GM23338 (cell line): Measurements from ENCODE around the gene PROSER2. TPM values are rescaled to one million over a fixed set of nuclear protein-coding genes. Genes with fewer than 3 reads are reported as not detected.

ENCODE experiments used
- EZH2 ChIP-seq: fragments of 200-600 bp; sonication (generic); IDR thresholded peaks from one replicate; pipeline ENCODE4 v1.8.0; 2017; ENCODE audit warnings: antibody characterized with exemption, mild to moderate bottlenecking, low read depth; ENCODE audit not compliant: unreplicated experiment
- EZH2phosphoT487 ChIP-seq: fragments of 200-600 bp; sonication (generic); IDR thresholded peaks from one replicate; pipeline ENCODE4 v1.8.1; 2018; ENCODE audit warnings: antibody characterized with exemption; ENCODE audit not compliant: unreplicated experiment
- JUNB ChIP-seq: IDR thresholded peaks from one replicate; pipeline ENCODE4 v1.6.1; 2016; ENCODE audit warnings: antibody characterized with exemption; ENCODE audit not compliant: unreplicated experiment
- NANOG ChIP-seq: IDR thresholded peaks from 2 replicates; pipeline ENCODE4 v1.6.1; 2016; ENCODE audit warnings: antibody characterized with exemption, borderline replicate concordance
- STAT1 ChIP-seq: IDR thresholded peaks from one replicate; pipeline ENCODE4 v1.6.1; 2016; ENCODE audit warnings: antibody characterized with exemption; ENCODE audit not compliant: unreplicated experiment
- ZNF331 ChIP-seq: fragments of 250-450 bp; sonication (Bioruptor Pico); IDR thresholded peaks from 2 replicates; pipeline ENCODE4 v1.5.0; 2020; ENCODE audit warnings: low read depth, mild to moderate bottlenecking, moderate library complexity
- ZNF462 ChIP-seq: fragments of 250-450 bp; sonication (Bioruptor Pico); IDR thresholded peaks from 2 replicates; pipeline ENCODE4 v1.5.0; 2020; ENCODE audit warnings: mild to moderate bottlenecking, moderate library complexity
- polyA plus RNA-seq: library from polyadenylated mRNA; unstranded; fragments of >200 nt; fragmentation: Nextera tagmentation; extraction: Ambion mirVana; gene quantifications from 2 replicates; pipeline ENCODE4 v1.2.1, GENCODE V29; 2016
- total RNA-seq: library from RNA; depleted of rRNA; stranded (reverse); fragments of >200 nt; shearing (Covaris generic); gene quantifications from 2 replicates; pipeline ENCODE4 v1.2.3, GENCODE V29; 2014
- TF ChIP-seq, protein P1 (sequence below): IDR thresholded peaks from one replicate; pipeline ENCODE4 v1.6.1; 2018; ENCODE audit warnings: antibody characterized with exemption; ENCODE audit not compliant: unreplicated experiment

PROSER2 gene
- total and polyA plus RNA-seq, 2 experiments from 2014 or later, result 4.2 to 10.8 TPM

- TF ChIP-seq ZNF462, result no peak
- no peak for TF ChIP-seq NANOG
- TF ChIP-seq STAT1, result no peak
- TF ChIP-seq EZH2, result no peak
- TF ChIP-seq EZH2phosphoT487, result no peak
- TF ChIP-seq ZNF331 (CRISPR knock-in tag), result no peak
- TF ChIP-seq, protein P1, sequence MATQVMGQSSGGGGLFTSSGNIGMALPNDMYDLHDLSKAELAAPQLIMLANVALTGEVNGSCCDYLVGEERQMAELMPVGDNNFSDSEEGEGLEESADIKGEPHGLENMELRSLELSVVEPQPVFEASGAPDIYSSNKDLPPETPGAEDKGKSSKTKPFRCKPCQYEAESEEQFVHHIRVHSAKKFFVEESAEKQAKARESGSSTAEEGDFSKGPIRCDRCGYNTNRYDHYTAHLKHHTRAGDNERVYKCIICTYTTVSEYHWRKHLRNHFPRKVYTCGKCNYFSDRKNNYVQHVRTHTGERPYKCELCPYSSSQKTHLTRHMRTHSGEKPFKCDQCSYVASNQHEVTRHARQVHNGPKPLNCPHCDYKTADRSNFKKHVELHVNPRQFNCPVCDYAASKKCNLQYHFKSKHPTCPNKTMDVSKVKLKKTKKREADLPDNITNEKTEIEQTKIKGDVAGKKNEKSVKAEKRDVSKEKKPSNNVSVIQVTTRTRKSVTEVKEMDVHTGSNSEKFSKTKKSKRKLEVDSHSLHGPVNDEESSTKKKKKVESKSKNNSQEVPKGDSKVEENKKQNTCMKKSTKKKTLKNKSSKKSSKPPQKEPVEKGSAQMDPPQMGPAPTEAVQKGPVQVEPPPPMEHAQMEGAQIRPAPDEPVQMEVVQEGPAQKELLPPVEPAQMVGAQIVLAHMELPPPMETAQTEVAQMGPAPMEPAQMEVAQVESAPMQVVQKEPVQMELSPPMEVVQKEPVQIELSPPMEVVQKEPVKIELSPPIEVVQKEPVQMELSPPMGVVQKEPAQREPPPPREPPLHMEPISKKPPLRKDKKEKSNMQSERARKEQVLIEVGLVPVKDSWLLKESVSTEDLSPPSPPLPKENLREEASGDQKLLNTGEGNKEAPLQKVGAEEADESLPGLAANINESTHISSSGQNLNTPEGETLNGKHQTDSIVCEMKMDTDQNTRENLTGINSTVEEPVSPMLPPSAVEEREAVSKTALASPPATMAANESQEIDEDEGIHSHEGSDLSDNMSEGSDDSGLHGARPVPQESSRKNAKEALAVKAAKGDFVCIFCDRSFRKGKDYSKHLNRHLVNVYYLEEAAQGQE, result no peak
- no peak for TF ChIP-seq JUNB
Measured at GRCh38 chr10:11837372-11838161, 14.4 kb downstream of the PROSER2 start (continued).
